Measurements from ENCODE around the gene C1QL3.

- TF ChIP-seq, protein P1, sequence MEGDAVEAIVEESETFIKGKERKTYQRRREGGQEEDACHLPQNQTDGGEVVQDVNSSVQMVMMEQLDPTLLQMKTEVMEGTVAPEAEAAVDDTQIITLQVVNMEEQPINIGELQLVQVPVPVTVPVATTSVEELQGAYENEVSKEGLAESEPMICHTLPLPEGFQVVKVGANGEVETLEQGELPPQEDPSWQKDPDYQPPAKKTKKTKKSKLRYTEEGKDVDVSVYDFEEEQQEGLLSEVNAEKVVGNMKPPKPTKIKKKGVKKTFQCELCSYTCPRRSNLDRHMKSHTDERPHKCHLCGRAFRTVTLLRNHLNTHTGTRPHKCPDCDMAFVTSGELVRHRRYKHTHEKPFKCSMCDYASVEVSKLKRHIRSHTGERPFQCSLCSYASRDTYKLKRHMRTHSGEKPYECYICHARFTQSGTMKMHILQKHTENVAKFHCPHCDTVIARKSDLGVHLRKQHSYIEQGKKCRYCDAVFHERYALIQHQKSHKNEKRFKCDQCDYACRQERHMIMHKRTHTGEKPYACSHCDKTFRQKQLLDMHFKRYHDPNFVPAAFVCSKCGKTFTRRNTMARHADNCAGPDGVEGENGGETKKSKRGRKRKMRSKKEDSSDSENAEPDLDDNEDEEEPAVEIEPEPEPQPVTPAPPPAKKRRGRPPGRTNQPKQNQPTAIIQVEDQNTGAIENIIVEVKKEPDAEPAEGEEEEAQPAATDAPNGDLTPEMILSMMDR (conservative IDR thresholded peaks at IDR 0.05; ENCODE audit: low read depth, low read length) = no peak
- no peak for TF ChIP-seq EZH2 (IDR thresholded peaks at IDR 0.05; ENCODE audit: borderline replicate concordance, low read depth, low read length, poor library complexity, severe bottlenecking)
These were observed 44.6 kb upstream of the C1QL3 start for GRCh38 chr10:16566202-16566805.

Measured in A673 (cell line).